ENCODE results near the gene DDX23.

Gene DDX23

GRCh38 chr12:48868451-48868850 lies 16.5 kb upstream of the DDX23 start:
- TF ChIP-seq CTCF (IDR thresholded peaks at IDR 0.05): no peak

GRCh38 chr12:48866052-48866711 lies 14.2 kb upstream of the DDX23 start:
- no peak for TF ChIP-seq CTCF (IDR thresholded peaks at IDR 0.05)

- no peak for TF ChIP-seq CTCF (IDR thresholded peaks at IDR 0.05)
These were observed 13.5 kb upstream of the DDX23 start, which contains the start of gene RND1 for GRCh38 chr12:48865281-48866051. Gene RND1 (minus strand): TSS chr12:48865870. CDS start chr12:48865767, 103 bp downstream.

GRCh38 chr12:48863291-48863690 lies 11.3 kb upstream of the DDX23 start:
- no peak for TF ChIP-seq CTCF (IDR thresholded peaks at IDR 0.05)

GRCh38 chr12:48862760-48863159 lies 10.8 kb upstream of the DDX23 start:
- TF ChIP-seq CTCF (IDR thresholded peaks at IDR 0.05): no peak

GRCh38 chr12:48861111-48861510 lies 9.1 kb upstream of the DDX23 start:
- no peak for TF ChIP-seq CTCF (IDR thresholded peaks at IDR 0.05)

- TF ChIP-seq CTCF (IDR thresholded peaks at IDR 0.05): no peak
These were observed 7.6 kb upstream of the DDX23 start for GRCh38 chr12:48859607-48860006.
